ENCODE measurements around the gene PAWR.

The PAWR gene

GRCh38 chr12:79537675-79538074 lies 153.1 kb downstream of the PAWR start:
- Histone ChIP-seq H3K4me1 (ENCODE audit: control insufficient read depth in 1 of 2, insufficient read depth in 2 of 2, low read length in 2 of 2) (no peaks in the 10 kb centered on the region), H3K27ac (ENCODE audit: low read depth, low read length) (no peak overlapping the region), H3K4me3 (ENCODE audit: low read depth in 1 of 2, low read length in 2 of 2) (no peak overlapping the region), H3K36me3 (ENCODE audit: control insufficient read depth in 1 of 2, insufficient read depth in 2 of 2, low read length in 2 of 2) (no peaks in the 10 kb centered on the region), H3K27me3 (ENCODE audit: control insufficient read depth in 1 of 2, insufficient read depth in 2 of 2, low read length in 2 of 2) (no peaks in the 10 kb centered on the region), H3K9ac (ENCODE audit: low read depth in 1 of 2, low read length in 2 of 2) (no peak overlapping the region), H3K9me3 (ENCODE audit: control insufficient read depth in 1 of 2, low read length in 2 of 2) (no peaks in the 10 kb centered on the region)

- Histone ChIP-seq H3K9me3 (ENCODE audit: control insufficient read depth in 1 of 2, low read length in 2 of 2) (no peaks in the 10 kb centered on the region), H3K4me1 (ENCODE audit: control insufficient read depth in 1 of 2, insufficient read depth in 2 of 2, low read length in 2 of 2) (no peaks in the 10 kb centered on the region), H3K27me3 (ENCODE audit: control insufficient read depth in 1 of 2, insufficient read depth in 2 of 2, low read length in 2 of 2) (no peaks in the 10 kb centered on the region), H3K27ac (ENCODE audit: low read depth, low read length) (no peak overlapping the region), H3K4me3 (ENCODE audit: low read depth in 1 of 2, low read length in 2 of 2) (no peak overlapping the region), H3K36me3 (ENCODE audit: control insufficient read depth in 1 of 2, insufficient read depth in 2 of 2, low read length in 2 of 2) (no peaks in the 10 kb centered on the region), H3K9ac (ENCODE audit: low read depth in 1 of 2, low read length in 2 of 2) (no peak overlapping the region)
Observed at GRCh38 chr12:79535751-79536150, 155.0 kb downstream of the PAWR start.
